DMS53 treated with DMSO at 0.1 percent for 48 hours (cell line): ENCODE results near the gene PAQR7.
"Not testable (repeated sequence)": the region's sequence is repeated elsewhere in the genome, so short reads cannot be mapped to it uniquely, and the experiment has no call there.

Source experiments
- DNase-seq: peaks from one replicate; lab custom pipeline; 2025; ENCODE audit not compliant: unreplicated experiment; lab: John Stamatoyannopoulos, UW

The PAQR7 gene

GRCh38 chr1:25854554-25854953, 21.0 kb downstream of the PAQR7 start:
- no peak for DNase-seq

DNA sequence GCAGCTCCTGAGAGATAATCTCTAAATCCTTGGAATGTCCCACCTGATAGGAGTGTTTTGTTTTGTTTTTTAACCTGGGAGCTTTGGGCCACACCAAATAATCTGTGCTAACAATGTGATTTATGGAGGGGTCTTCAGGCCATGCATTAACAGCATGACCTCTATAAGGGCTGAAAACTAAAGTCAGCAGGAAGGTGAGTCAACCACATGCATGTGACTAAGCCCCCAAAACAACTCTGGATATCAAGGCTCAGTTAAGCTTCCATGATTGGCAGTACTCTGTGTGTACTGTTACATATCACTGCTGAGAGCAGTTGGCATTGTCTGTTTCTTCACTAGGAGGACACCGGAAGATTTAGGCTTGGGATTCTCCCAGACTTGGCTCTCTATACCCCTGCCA, 27.0 kb downstream of the PAQR7 start:
- no peak for DNase-seq

GRCh38 chr1:25847929-25848328, 27.6 kb downstream of the PAQR7 start:
- no peak for DNase-seq

- DNase-seq = no peak
These were observed 29.8 kb downstream of the PAQR7 start for GRCh38 chr1:25845664-25846063.

DNA sequence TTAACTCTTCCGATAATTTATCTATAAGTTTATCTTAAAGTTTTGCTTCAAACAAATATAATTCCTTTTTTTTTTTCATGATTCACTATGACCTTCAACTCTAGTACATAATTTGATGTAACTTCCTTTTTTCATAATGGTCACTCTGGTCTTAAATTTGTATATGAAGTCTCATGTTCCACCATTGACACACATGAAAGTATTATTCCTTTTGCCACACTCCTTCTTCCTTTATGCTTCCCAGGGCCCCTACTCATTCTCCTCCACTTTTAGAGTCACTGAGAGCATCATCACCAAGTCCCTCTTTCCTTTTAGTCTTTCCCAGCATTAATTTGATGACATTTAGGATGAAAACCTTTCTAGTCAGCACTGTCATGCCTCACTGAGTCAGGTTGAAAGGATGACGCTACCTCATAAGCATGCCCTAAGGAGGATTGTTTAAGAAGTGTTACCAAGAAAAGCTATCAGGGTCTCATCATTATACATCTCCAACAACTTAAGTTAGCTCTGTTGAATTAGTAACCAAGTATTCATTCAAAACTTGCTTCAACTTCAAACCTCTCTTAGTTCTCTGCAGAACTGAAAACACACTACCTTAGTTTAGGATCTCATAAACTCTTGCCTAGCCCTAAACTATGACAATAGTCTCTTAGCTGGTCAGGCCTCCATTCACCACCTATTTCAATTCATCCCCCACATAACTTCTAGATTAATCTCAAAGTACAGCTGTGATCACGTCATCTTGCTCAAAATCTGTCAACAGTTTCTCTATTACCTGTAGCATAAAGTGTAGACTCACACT, 30.8 kb downstream of the PAQR7 start:
- DNase-seq = no peak

GRCh38 chr1:25843483-25843882, 32.0 kb downstream of the PAQR7 start:
- DNase-seq = no peak

- not testable (repeated sequence) for DNase-seq
These were observed 35.7 kb downstream of the PAQR7 start for GRCh38 chr1:25839808-25840207.

- peak; percentile 40 for DNase-seq
These were observed 38.1 kb downstream of the PAQR7 start for GRCh38 chr1:25837262-25837875.

DNA sequence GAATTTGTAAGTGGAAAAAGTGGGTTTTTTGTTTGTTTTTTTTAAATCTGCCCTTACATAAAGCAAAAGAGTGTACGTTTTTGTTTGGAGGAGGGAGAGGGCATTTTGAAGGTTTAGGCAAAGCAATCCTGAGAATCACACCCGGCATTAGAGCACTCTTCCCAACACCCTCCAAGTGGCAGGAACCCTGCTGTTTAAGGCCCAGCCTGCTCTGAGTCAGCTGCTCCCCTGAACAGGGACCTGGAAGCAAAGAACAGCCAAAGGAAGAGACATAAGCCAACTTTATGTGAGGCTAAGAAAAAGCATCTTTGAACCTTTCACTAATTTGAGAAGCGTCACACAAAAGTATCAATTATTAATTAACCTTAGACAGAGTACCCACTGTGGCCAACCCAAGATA, 38.8 kb downstream of the PAQR7 start:
- no peak for DNase-seq

GRCh38 chr1:25834894-25835293, 40.6 kb downstream of the PAQR7 start:
- DNase-seq = no peak

- DNase-seq = no peak
These were observed 42.4 kb downstream of the PAQR7 start for GRCh38 chr1:25833158-25833557.

DNA sequence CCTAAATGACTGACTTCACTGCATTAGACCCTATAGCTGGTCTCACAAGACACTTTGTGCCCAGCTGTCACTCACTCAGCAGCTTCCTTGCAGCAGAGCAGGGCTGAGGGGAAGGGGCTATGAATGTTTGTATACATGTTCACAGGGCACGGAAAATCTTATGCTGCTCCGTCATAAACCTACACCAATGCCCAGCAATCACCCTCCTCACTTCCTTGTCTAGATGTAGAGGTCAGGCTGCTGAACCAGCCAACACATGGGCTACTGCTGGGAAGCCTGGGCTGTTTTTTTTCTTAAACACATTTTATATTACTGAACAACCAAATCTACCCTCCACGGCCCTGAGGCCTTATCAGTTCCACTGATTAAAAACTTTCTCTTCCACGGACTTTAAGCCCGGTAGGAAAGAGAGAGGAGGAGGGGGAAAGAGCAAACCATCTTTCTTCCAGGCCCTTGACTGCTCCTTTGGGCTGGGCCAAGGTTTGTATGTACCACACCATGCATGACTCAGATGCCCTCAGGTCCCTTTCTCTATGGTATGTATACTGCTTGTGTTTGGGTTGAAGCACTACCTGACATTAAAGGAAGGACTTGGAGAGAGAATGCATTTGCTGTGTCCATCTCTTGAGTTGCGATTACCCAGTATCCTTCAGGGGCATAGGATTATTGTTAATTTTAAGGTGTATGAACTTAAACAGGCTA, 43.0 kb downstream of the PAQR7 start:
- no peak for DNase-seq

GRCh38 chr1:25831569-25832196, 43.8 kb downstream of the PAQR7 start:
- DNase-seq = no peak

DNA sequence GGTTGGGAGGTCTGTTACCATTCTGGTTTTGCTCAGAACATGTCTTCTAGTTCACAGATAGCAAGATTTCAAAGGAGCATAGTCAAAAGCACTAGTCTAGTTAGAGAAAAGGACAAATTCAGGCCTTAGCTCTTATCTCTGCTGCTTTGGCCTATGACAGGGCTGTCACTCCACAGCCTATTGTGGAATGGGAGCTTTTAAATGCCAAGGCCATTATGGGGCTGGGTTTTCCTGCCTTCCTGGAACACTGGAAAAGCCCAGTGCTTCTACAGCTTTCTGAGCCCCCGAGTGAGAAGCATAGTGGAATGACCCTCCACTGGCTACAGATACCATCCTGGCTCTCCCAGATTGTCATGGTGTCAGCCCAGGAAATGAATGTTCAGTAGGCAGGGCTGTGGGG, 46.5 kb downstream of the PAQR7 start:
- no peak for DNase-seq

- DNase-seq = no peak
These were observed 47.0 kb downstream of the PAQR7 start for GRCh38 chr1:25828491-25828890.

GRCh38 chr1:25826571-25826970, 48.9 kb downstream of the PAQR7 start:
- DNase-seq = no peak

GRCh38 chr1:25825605-25826004, 49.9 kb downstream of the PAQR7 start:
- no peak for DNase-seq

- DNase-seq = no peak
These were observed 53.8 kb downstream of the PAQR7 start for GRCh38 chr1:25821630-25822091.

DNA sequence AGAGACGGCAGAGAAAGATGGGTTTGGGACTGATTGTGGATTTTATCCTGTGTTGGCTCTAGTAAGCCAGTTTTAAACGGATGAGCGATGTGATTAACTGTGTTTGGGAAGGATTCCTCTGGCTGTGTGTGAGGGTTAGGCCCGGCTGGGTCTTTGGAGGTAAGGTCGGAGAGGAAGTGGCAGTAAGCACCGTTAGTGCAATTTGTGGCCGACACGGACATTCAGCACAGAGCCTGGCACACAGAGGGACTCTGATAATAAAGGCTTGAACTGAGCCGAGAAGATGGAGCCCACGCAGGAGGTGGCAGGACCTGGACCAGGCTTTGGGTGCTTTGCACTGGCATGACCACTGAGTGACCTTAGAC, 54.4 kb downstream of the PAQR7 start:
- no peak for DNase-seq

GRCh38 chr1:25820247-25821111, 55.0 kb downstream of the PAQR7 start:
- DNase-seq = peak; percentile 51
